Measurements from ENCODE around the gene DGKI.
"Not testable (repeated sequence)": the region's sequence is repeated elsewhere in the genome, so short reads cannot be mapped to it uniquely, and the experiment has no call there.

The DGKI gene

DNA sequence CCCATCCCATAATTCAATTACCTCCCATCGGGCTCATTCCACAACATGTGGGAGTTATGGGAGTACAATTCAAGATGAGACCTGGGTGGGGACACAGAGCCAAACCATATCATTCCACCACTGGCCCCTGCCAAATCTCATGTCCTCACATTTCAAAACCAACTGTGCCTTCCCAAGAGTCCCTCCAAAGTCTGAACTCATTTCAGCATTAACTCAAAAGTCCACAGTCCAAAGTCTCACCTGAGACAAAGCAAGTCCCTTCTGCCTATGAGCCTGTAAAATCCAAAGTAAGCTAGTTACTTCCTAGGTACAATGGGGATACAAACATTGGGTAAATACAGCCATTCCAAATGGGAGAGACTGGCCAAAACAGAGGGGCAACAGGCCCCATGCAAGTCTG, 15.2 kb downstream of the DGKI start:
- H3K27me3 ChIP-seq (ENCODE audit: control insufficient read depth, insufficient read depth, low read length); H3K9ac ChIP-seq (ENCODE audit: low read length); H3K4me1 ChIP-seq (ENCODE audit: control insufficient read depth, low read depth, low read length); H3K27ac ChIP-seq (ENCODE audit: low read length); H3K4me3 ChIP-seq (ENCODE audit: low read length); H3K36me3 ChIP-seq (ENCODE audit: control insufficient read depth, low read depth, low read length): not testable (repeated sequence)
- H3K9me3 ChIP-seq (ENCODE audit: control insufficient read depth, low read depth, low read length) = peaks cover 25% of the 10 kb centered on the region

DNA sequence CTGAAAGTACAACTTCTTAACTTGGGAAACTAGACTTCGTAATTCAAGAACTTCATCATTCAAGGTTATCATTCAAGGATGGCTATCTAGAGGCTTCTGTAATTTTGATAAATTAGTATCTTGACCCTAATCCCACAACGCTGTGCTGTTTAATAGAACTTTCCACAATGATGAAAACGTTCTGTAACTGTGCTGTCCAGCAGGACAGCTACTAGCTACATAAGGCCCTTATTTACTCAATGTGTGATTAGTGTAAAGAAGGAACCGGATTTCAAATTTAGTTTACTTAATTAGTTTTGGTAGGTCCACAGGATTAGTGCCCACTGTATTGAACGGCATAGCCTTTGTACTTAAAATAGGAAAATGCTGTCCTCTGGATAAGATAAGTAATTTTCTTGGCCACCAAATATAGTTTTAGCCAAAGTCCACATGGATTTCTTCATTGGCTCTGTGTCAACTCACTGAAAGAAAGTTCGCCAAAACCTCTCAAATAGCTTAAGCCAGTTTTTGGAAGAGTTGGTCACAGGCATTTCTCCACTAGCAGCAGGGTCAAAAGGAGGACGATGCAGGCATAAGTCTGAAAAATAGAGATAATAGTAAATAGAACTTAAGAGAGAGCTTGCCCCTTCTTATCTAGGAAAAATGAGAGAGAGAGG, 17.3 kb downstream of the DGKI start:
- Histone ChIP-seq H3K9ac (ENCODE audit: low read length) (no peak overlapping the region), H3K9me3 (ENCODE audit: control insufficient read depth, low read depth, low read length) (peaks cover 25% of the 10 kb centered on the region), H3K36me3 (ENCODE audit: control insufficient read depth, low read depth, low read length) (no peaks in the 10 kb centered on the region), H3K4me1 (ENCODE audit: control insufficient read depth, low read depth, low read length) (no peaks in the 10 kb centered on the region), H3K4me3 (ENCODE audit: low read length) (no peak overlapping the region), H3K27me3 (ENCODE audit: control insufficient read depth, insufficient read depth, low read length) (no peaks in the 10 kb centered on the region), H3K27ac (ENCODE audit: low read length) (no peak overlapping the region)

DNA sequence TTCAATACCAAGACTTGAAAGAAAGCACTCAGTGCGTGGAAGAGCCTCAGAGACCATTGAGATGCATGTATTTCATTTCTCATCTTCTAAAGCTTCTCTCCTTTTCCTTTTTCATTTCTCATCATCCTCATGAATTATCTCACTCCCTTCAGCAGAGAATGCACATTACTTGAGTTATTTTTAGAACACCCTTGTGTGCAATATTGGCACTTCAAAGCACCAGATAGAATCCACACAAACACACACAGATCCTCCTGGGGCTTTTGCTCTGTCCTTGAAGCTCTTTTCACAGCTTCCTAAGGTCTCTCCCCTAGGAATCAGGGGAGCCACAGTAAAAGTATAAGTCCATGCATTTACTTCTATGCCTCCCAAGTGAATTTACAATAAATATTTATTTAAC, 18.3 kb downstream of the DGKI start:
- Histone ChIP-seq H3K4me3 (ENCODE audit: low read length) (no peak overlapping the region), H3K27ac (ENCODE audit: low read length) (no peak overlapping the region), H3K9ac (ENCODE audit: low read length) (no peak overlapping the region), H3K36me3 (ENCODE audit: control insufficient read depth, low read depth, low read length) (no peaks in the 10 kb centered on the region), H3K27me3 (ENCODE audit: control insufficient read depth, insufficient read depth, low read length) (no peaks in the 10 kb centered on the region), H3K9me3 (ENCODE audit: control insufficient read depth, low read depth, low read length) (peaks cover 21% of the 10 kb centered on the region), H3K4me1 (ENCODE audit: control insufficient read depth, low read depth, low read length) (no peaks in the 10 kb centered on the region)

DNA sequence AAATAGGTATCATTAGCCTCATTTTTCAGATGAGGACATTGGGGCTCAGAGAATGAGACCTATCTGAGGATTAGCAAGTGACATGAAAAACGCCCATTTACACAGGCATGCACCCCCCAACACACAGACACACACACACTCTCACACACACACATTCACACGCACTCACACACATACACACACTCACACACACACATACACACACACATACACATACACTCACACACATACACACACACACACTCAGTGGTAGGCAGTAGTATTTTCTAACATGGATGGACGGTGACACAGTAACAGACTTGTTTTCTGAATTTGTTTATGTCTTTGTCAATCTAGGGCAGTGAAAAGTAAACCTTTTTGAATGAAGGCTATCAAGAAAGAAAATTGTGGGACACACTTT, 21.3 kb downstream of the DGKI start:
- Histone ChIP-seq H3K27ac (ENCODE audit: low read length) (no peak overlapping the region), H3K27me3 (ENCODE audit: control insufficient read depth, insufficient read depth, low read length) (no peaks in the 10 kb centered on the region), H3K4me1 (ENCODE audit: control insufficient read depth, low read depth, low read length) (peaks cover 14% of the 10 kb centered on the region), H3K9ac (ENCODE audit: low read length) (no peak overlapping the region), H3K4me3 (ENCODE audit: low read length) (no peak overlapping the region), H3K36me3 (ENCODE audit: control insufficient read depth, low read depth, low read length) (no peaks in the 10 kb centered on the region), H3K9me3 (ENCODE audit: control insufficient read depth, low read depth, low read length) (no peaks in the 10 kb centered on the region)

DNA sequence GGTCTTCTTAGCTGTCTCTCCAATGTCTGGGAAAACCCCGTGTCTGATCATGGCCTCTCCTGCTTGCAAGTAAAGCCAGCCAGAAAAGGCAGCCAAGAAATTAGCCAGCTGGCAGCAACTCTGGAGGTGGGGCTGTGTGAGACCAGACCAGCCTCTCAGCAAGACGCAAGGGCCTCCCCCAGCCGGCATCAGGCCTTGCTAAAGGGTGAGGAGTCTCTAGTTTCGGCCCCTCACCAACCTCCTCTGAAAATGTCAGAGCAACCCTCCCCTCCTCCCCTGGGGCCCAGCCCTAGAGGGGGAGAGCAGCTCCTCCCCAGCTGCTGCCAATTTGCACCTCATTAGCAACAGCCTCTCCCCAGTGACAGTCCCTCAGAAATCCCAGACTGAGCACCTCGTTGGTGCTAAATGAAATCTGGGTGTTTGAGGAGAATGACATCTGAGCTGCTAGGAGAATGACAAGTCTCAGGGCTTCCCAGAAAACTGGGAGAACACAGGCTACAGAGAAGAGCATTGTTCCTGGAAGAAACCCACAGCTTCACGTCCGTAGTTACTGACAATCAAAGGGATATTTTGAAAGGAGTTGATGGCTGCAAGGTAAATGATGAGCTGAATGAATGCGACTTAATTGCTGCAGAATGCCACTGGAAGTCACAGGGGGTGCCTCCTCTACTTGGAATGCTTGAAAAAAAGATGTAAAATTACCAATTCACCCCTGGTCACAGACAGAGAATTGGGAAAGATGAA, 25.9 kb downstream of the DGKI start:
- H3K9ac ChIP-seq (ENCODE audit: low read length) = no peak overlapping the region
- no peaks in the 10 kb centered on the region for H3K36me3 ChIP-seq (ENCODE audit: control insufficient read depth, low read depth, low read length)
- peak overlapping the region; percentile 44 for H3K27ac ChIP-seq (ENCODE audit: low read length)
- no peaks in the 10 kb centered on the region for H3K9me3 ChIP-seq (ENCODE audit: control insufficient read depth, low read depth, low read length)
- H3K4me1 ChIP-seq (ENCODE audit: control insufficient read depth, low read depth, low read length) = peaks cover 22% of the 10 kb centered on the region
- no peak overlapping the region for H3K4me3 ChIP-seq (ENCODE audit: low read length)
- no peaks in the 10 kb centered on the region for H3K27me3 ChIP-seq (ENCODE audit: control insufficient read depth, insufficient read depth, low read length)

DNA sequence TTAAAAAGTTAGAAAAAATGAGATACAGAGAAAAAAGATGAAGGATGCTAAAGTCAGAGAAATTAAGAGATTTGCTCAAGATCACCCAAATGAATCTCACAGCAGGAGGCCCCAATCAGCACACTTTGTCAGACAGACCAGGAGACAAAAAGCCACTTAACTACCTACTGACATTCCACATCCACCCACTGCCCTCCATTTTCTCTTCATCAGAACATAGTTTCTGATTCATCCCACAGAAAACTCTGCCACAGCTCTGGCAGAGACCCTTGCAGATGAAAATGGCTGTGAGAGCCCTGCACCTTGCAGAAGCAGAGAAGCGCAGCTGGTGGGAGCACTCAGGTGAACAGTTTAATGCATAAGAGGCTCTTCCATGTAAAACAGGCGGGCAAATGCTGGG, 26.6 kb downstream of the DGKI start:
- Histone ChIP-seq H3K9me3 (ENCODE audit: control insufficient read depth, low read depth, low read length) (no peaks in the 10 kb centered on the region), H3K9ac (ENCODE audit: low read length) (no peak overlapping the region), H3K4me3 (ENCODE audit: low read length) (no peak overlapping the region), H3K4me1 (ENCODE audit: control insufficient read depth, low read depth, low read length) (peaks cover 22% of the 10 kb centered on the region), H3K36me3 (ENCODE audit: control insufficient read depth, low read depth, low read length) (no peaks in the 10 kb centered on the region), H3K27me3 (ENCODE audit: control insufficient read depth, insufficient read depth, low read length) (no peaks in the 10 kb centered on the region), H3K27ac (ENCODE audit: low read length) (peak overlapping the region; percentile 44)

DNA sequence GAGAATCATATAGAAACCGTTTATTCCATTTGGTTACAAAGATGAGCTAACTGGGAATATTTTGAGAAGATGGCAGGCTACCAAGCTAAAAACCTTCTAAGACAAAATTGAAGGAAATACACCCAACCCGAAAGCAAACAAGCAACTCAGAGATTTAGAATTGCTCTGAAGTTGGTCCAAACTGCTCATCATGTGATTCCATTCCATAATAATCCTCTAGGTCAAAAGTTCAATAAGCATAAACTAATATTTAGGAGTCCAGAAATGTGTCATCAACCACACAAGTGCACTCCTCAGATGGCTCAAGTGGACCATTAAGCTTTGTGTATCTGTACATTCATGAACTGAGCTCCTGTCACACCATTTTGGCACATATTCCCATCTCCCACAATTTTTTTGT, 28.7 kb downstream of the DGKI start:
- peaks cover 22% of the 10 kb centered on the region for H3K4me1 ChIP-seq (ENCODE audit: control insufficient read depth, low read depth, low read length)
- no peaks in the 10 kb centered on the region for H3K27me3 ChIP-seq (ENCODE audit: control insufficient read depth, insufficient read depth, low read length)
- no peak overlapping the region for H3K4me3 ChIP-seq (ENCODE audit: low read length)
- H3K27ac ChIP-seq (ENCODE audit: low read length) = no peak overlapping the region
- no peaks in the 10 kb centered on the region for H3K36me3 ChIP-seq (ENCODE audit: control insufficient read depth, low read depth, low read length)
- H3K9ac ChIP-seq (ENCODE audit: low read length) = no peak overlapping the region
- no peaks in the 10 kb centered on the region for H3K9me3 ChIP-seq (ENCODE audit: control insufficient read depth, low read depth, low read length)

DNA sequence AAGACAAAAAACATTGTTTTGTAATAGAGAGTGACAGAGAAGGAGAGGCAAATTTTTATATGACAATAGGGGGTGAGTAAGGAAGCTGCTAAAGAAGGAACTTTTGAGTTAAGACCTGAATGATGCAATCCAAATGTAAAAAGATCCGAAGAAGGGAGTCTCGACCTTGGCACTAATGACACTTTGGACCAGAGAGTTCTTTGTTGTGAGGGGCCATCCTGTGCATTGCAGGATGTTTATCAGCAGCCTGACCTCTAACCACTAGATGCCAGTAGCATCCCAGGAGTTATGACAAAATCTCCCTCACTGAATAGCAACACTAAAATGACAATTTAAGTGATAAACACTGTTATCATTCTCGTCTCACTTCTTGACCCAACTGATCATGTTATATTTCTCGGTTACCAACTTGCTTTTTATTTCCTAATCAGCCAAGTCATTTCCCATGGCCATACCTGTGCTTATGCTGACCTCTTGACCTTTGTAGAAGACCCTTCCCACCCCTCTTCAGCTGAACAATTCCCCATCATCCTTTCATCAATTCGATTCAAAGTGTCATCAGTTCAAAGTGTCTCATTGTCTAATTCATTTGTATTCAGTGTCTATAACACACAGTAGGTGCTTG, 30.0 kb downstream of the DGKI start:
- peaks cover 22% of the 10 kb centered on the region for H3K4me1 ChIP-seq (ENCODE audit: control insufficient read depth, low read depth, low read length)
- no peak overlapping the region for H3K27ac ChIP-seq (ENCODE audit: low read length)
- no peak overlapping the region for H3K9ac ChIP-seq (ENCODE audit: low read length)
- no peaks in the 10 kb centered on the region for H3K9me3 ChIP-seq (ENCODE audit: control insufficient read depth, low read depth, low read length)
- no peaks in the 10 kb centered on the region for H3K27me3 ChIP-seq (ENCODE audit: control insufficient read depth, insufficient read depth, low read length)
- H3K4me3 ChIP-seq (ENCODE audit: low read length) = no peak overlapping the region
- no peaks in the 10 kb centered on the region for H3K36me3 ChIP-seq (ENCODE audit: control insufficient read depth, low read depth, low read length)

DNA sequence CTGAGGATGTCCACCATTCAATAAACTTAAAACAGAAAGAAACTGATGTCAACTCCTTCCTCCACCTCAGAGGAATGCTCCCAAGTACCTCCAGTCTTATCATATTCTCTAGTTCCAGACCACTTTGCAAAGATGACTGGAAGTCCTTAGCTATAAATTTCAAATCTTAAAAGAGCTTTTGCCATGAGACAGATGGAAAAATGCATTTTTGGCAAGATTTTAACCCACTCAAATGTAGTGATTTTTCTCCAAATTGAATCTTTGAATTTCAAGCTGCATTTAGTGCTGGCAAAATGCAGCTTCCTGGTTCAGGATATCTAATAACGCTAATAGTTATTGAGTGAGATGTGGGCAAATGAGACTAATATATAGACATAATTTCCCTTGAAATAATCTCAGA, 33.2 kb downstream of the DGKI start:
- H3K4me1 ChIP-seq (ENCODE audit: control insufficient read depth, low read depth, low read length) = no peaks in the 10 kb centered on the region
- no peak overlapping the region for H3K4me3 ChIP-seq (ENCODE audit: low read length)
- H3K27me3 ChIP-seq (ENCODE audit: control insufficient read depth, insufficient read depth, low read length) = no peaks in the 10 kb centered on the region
- H3K36me3 ChIP-seq (ENCODE audit: control insufficient read depth, low read depth, low read length) = no peaks in the 10 kb centered on the region
- H3K9me3 ChIP-seq (ENCODE audit: control insufficient read depth, low read depth, low read length) = no peaks in the 10 kb centered on the region
- H3K9ac ChIP-seq (ENCODE audit: low read length) = no peak overlapping the region
- no peak overlapping the region for H3K27ac ChIP-seq (ENCODE audit: low read length)

DNA sequence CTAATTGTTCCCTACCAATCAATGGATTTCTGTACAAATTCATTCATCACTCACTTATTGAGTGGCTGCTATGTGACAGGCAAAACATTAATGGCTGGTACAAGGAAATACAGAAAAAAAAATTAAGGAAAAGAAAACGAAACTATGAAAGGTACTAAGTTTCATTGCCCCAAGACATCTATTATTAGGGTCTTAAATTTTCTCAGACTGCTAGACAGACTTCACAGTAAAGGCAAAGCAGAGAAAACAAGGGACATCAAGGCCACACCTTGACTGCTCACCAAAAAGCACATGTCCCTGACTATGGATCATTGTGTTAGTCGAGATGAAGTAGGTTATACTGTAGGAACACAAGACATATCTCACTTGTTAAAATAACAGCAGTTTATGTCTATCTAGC, 36.5 kb downstream of the DGKI start:
- Histone ChIP-seq H3K4me1 (ENCODE audit: control insufficient read depth, low read depth, low read length) (no peaks in the 10 kb centered on the region), H3K4me3 (ENCODE audit: low read length) (no peak overlapping the region), H3K9ac (ENCODE audit: low read length) (no peak overlapping the region), H3K36me3 (ENCODE audit: control insufficient read depth, low read depth, low read length) (no peaks in the 10 kb centered on the region), H3K27me3 (ENCODE audit: control insufficient read depth, insufficient read depth, low read length) (no peaks in the 10 kb centered on the region), H3K27ac (ENCODE audit: low read length) (no peak overlapping the region), H3K9me3 (ENCODE audit: control insufficient read depth, low read depth, low read length) (no peaks in the 10 kb centered on the region)

DNA sequence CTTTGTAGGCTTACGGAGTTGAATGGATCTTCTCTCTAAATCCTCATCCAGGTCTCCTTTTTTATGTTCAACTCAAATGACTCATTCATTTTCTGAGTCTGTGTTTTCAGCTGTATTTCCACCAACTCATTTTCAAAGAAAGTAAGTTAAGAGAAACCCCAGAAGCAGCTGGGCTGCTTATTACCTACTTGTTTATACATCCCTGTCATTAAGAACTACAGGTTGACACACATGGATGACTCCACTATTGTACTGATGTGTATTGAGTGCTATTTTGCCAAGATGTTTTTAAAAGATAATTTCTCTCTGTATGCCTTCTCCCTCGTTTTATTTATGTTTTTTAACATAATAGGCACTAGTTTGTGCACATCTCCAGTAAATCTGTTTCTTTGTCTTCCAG, 41.9 kb downstream of the DGKI start:
- H3K27ac ChIP-seq (ENCODE audit: low read length) = no peak overlapping the region
- H3K9me3 ChIP-seq (ENCODE audit: control insufficient read depth, low read depth, low read length) = no peaks in the 10 kb centered on the region
- no peak overlapping the region for H3K9ac ChIP-seq (ENCODE audit: low read length)
- no peak overlapping the region for H3K4me3 ChIP-seq (ENCODE audit: low read length)
- peaks cover 8% of the 10 kb centered on the region for H3K4me1 ChIP-seq (ENCODE audit: control insufficient read depth, low read depth, low read length)
- no peaks in the 10 kb centered on the region for H3K27me3 ChIP-seq (ENCODE audit: control insufficient read depth, insufficient read depth, low read length)
- no peaks in the 10 kb centered on the region for H3K36me3 ChIP-seq (ENCODE audit: control insufficient read depth, low read depth, low read length)

DNA sequence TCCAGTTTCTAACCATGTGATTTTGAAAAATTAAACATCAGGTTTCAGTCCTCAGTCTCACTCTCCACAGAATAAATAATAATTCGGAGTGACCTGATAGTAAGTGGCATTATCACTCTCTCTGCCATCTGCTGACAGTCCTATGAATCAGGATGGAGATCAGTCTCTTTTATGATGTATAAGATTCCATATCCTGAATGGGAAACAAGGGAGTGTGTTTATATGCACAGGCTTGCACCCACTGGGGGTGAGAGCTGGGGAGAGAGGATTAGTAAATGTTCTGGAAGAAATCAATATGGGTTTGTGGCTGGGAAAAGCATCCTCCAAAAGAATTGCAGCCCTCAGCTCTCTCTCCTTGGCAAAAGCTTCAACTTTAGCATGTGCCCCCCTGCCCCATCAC, 45.3 kb downstream of the DGKI start:
- no peaks in the 10 kb centered on the region for H3K27me3 ChIP-seq (ENCODE audit: control insufficient read depth, insufficient read depth, low read length)
- no peaks in the 10 kb centered on the region for H3K9me3 ChIP-seq (ENCODE audit: control insufficient read depth, low read depth, low read length)
- H3K27ac ChIP-seq (ENCODE audit: low read length) = no peak overlapping the region
- peaks cover 8% of the 10 kb centered on the region for H3K4me1 ChIP-seq (ENCODE audit: control insufficient read depth, low read depth, low read length)
- no peak overlapping the region for H3K4me3 ChIP-seq (ENCODE audit: low read length)
- H3K36me3 ChIP-seq (ENCODE audit: control insufficient read depth, low read depth, low read length) = no peaks in the 10 kb centered on the region
- no peak overlapping the region for H3K9ac ChIP-seq (ENCODE audit: low read length)

All from iPS-18a (cell line).